HUES48 (cell line): ENCODE results near the gene P4HA2.

Experiments
- H3K27ac ChIP-seq: one replicate; pipeline ENCODE4 v1.7.0; 2013; ENCODE audit warnings: low read depth, low read length, inconsistent platforms
- H3K27me3 ChIP-seq: 2 replicates; pipeline ENCODE4 v1.6.1; 2013; ENCODE audit warnings: mild to moderate bottlenecking, low read length; ENCODE audit not compliant: control insufficient read depth, insufficient read depth
- H3K36me3 ChIP-seq: 2 replicates; pipeline ENCODE4 v1.6.1; 2013; ENCODE audit warnings: low read length; ENCODE audit not compliant: control insufficient read depth, insufficient read depth
- H3K4me1 ChIP-seq: 2 replicates; pipeline ENCODE4 v1.6.1; 2013; ENCODE audit warnings: mild to moderate bottlenecking, low read length; ENCODE audit not compliant: control insufficient read depth, insufficient read depth
- H3K4me3 ChIP-seq: 2 replicates; pipeline ENCODE4 v1.5.1; 2013; ENCODE audit warnings: mild to moderate bottlenecking, low read depth, low read length
- H3K9ac ChIP-seq: 2 replicates; pipeline ENCODE4 v1.6.1; 2013; ENCODE audit warnings: mild to moderate bottlenecking, low read depth, low read length, moderate library complexity
- H3K9me3 ChIP-seq: 2 replicates; pipeline ENCODE4 v1.6.1; 2013; ENCODE audit warnings: low read length; ENCODE audit not compliant: control insufficient read depth, insufficient read depth

The P4HA2 gene

GRCh38 chr5:132184588-132184987, 43.1 kb downstream of the P4HA2 start:
- Histone ChIP-seq H3K27ac (no peak overlapping the region), H3K36me3 (no peaks in the 10 kb centered on the region), H3K9ac (no peak overlapping the region), H3K4me1 (peaks cover 3% of the 10 kb centered on the region; the same call in 1 of the 2 replicates), H3K9me3 (no peaks in the 10 kb centered on the region), H3K4me3 (no peak overlapping the region), H3K27me3 (no peaks in the 10 kb centered on the region)

GRCh38 chr5:132183723-132184122, 43.9 kb downstream of the P4HA2 start:
- no peak overlapping the region for H3K4me3 ChIP-seq
- no peaks in the 10 kb centered on the region for H3K27me3 ChIP-seq
- H3K9ac ChIP-seq, result no peak overlapping the region
- no peaks in the 10 kb centered on the region for H3K9me3 ChIP-seq
- peaks cover 3% of the 10 kb centered on the region; the same call in 1 of the 2 replicates for H3K4me1 ChIP-seq
- no peak overlapping the region for H3K27ac ChIP-seq
- H3K36me3 ChIP-seq, result no peaks in the 10 kb centered on the region

- no peaks in the 10 kb centered on the region for H3K27me3 ChIP-seq
- H3K4me3 ChIP-seq, result no peak overlapping the region
- no peak overlapping the region for H3K27ac ChIP-seq
- no peaks in the 10 kb centered on the region for H3K36me3 ChIP-seq
- no peak overlapping the region for H3K9ac ChIP-seq
- H3K4me1 ChIP-seq, result peaks cover 3% of the 10 kb centered on the region; the same call in 1 of the 2 replicates
- no peaks in the 10 kb centered on the region for H3K9me3 ChIP-seq
These were observed 45.2 kb downstream of the P4HA2 start for GRCh38 chr5:132182359-132183040.

GRCh38 chr5:132181011-132181629, 46.5 kb downstream of the P4HA2 start:
- Histone ChIP-seq H3K27ac (no peak overlapping the region), H3K9me3 (no peaks in the 10 kb centered on the region), H3K4me3 (no peak overlapping the region), H3K4me1 (peaks cover 6% of the 10 kb centered on the region; the same call in 1 of the 2 replicates), H3K27me3 (no peaks in the 10 kb centered on the region), H3K36me3 (no peaks in the 10 kb centered on the region), H3K9ac (no peak overlapping the region)

GRCh38 chr5:132180134-132180745, 47.4 kb downstream of the P4HA2 start:
- no peaks in the 10 kb centered on the region for H3K27me3 ChIP-seq
- no peaks in the 10 kb centered on the region for H3K9me3 ChIP-seq
- H3K9ac ChIP-seq, result no peak overlapping the region
- H3K4me3 ChIP-seq, result no peak overlapping the region
- no peaks in the 10 kb centered on the region for H3K36me3 ChIP-seq
- no peak overlapping the region for H3K27ac ChIP-seq
- H3K4me1 ChIP-seq, result peaks cover 6% of the 10 kb centered on the region; the same call in 1 of the 2 replicates

GRCh38 chr5:132179405-132179804, 48.2 kb downstream of the P4HA2 start:
- H3K4me1 ChIP-seq, result peaks cover 6% of the 10 kb centered on the region; the same call in 1 of the 2 replicates
- H3K9ac ChIP-seq, result no peak overlapping the region
- H3K4me3 ChIP-seq, result no peak overlapping the region
- H3K36me3 ChIP-seq, result no peaks in the 10 kb centered on the region
- no peaks in the 10 kb centered on the region for H3K9me3 ChIP-seq
- H3K27ac ChIP-seq, result no peak overlapping the region
- no peaks in the 10 kb centered on the region for H3K27me3 ChIP-seq

GRCh38 chr5:132177691-132178149, 49.9 kb downstream of the P4HA2 start:
- peaks cover 6% of the 10 kb centered on the region; the same call in 1 of the 2 replicates for H3K4me1 ChIP-seq
- no peak overlapping the region for H3K9ac ChIP-seq
- H3K27ac ChIP-seq, result no peak overlapping the region
- no peaks in the 10 kb centered on the region for H3K36me3 ChIP-seq
- no peaks in the 10 kb centered on the region for H3K9me3 ChIP-seq
- no peak overlapping the region for H3K4me3 ChIP-seq
- H3K27me3 ChIP-seq, result no peaks in the 10 kb centered on the region

GRCh38 chr5:132176987-132177386, 50.7 kb downstream of the P4HA2 start:
- Histone ChIP-seq H3K9me3 (no peaks in the 10 kb centered on the region), H3K27ac (no peak overlapping the region), H3K4me1 (peaks cover 6% of the 10 kb centered on the region; the same call in 1 of the 2 replicates), H3K27me3 (no peaks in the 10 kb centered on the region), H3K4me3 (no peak overlapping the region), H3K36me3 (no peaks in the 10 kb centered on the region), H3K9ac (no peak overlapping the region)

- Histone ChIP-seq H3K9ac (no peak overlapping the region), H3K9me3 (no peaks in the 10 kb centered on the region), H3K4me1 (peaks cover 6% of the 10 kb centered on the region; the same call in 1 of the 2 replicates), H3K36me3 (no peaks in the 10 kb centered on the region), H3K27ac (no peak overlapping the region), H3K4me3 (no peak overlapping the region), H3K27me3 (no peaks in the 10 kb centered on the region)
These were observed 51.1 kb downstream of the P4HA2 start for GRCh38 chr5:132176521-132176945.

- H3K4me1 ChIP-seq, result no peaks in the 10 kb centered on the region
- no peaks in the 10 kb centered on the region for H3K27me3 ChIP-seq
- H3K4me3 ChIP-seq, result no peak overlapping the region
- H3K36me3 ChIP-seq, result no peaks in the 10 kb centered on the region
- no peaks in the 10 kb centered on the region; the same call in 1 of the 2 replicates for H3K9me3 ChIP-seq
- no peak overlapping the region for H3K27ac ChIP-seq
- no peak overlapping the region for H3K9ac ChIP-seq
These were observed 64.7 kb downstream of the P4HA2 start for GRCh38 chr5:132162945-132163344.
